Endodermal cell (in vitro differentiated cells): Measurements from ENCODE around the gene ARHGAP26. TPM values are rescaled to one million over a fixed set of nuclear protein-coding genes. Genes with fewer than 3 reads are reported as not detected.

Experiments used
- DNase-seq: peaks from one replicate; pipeline ENCODE4 v3.0.0-alpha.2; 2017
- H3K27ac ChIP-seq: 2 replicates; pipeline ENCODE4 v1.5.1; 2013; ENCODE audit warnings: mild to moderate bottlenecking, low read depth, low read length, moderate library complexity
- H3K27me3 ChIP-seq: 2 replicates; pipeline ENCODE4 v1.6.1; 2013; ENCODE audit warnings: mild to moderate bottlenecking, low read length, moderate library complexity; ENCODE audit not compliant: insufficient read depth, control insufficient read depth, poor library complexity, severe bottlenecking
- H3K36me3 ChIP-seq: 2 replicates; pipeline ENCODE4 v1.7.0; 2013; ENCODE audit warnings: mild to moderate bottlenecking, low read length, moderate library complexity; ENCODE audit not compliant: control insufficient read depth, insufficient read depth
- H3K4me1 ChIP-seq: one replicate; pipeline ENCODE4 v1.7.0; 2013; ENCODE audit warnings: low read length; ENCODE audit not compliant: control insufficient read depth, insufficient read depth
- H3K4me3 ChIP-seq: 2 replicates; pipeline ENCODE4 v1.5.1; 2013; ENCODE audit warnings: mild to moderate bottlenecking, low read length, moderate library complexity
- H3K9ac ChIP-seq: 2 replicates; pipeline ENCODE4 v1.6.1; 2013; ENCODE audit warnings: mild to moderate bottlenecking, low read length, moderate library complexity; ENCODE audit not compliant: poor library complexity, severe bottlenecking; ENCODE audit errors: extremely low read depth
- H3K9me3 ChIP-seq: 2 replicates; pipeline ENCODE4 v1.6.1; 2013; ENCODE audit warnings: mild to moderate bottlenecking, low read length, moderate library complexity; ENCODE audit not compliant: control insufficient read depth
- H3K27ac Mint-ChIP-seq: 2 replicates; pipeline ENCODE4 v1.8.0; 2020; ENCODE audit warnings: mixed read lengths
- H3K27me3 Mint-ChIP-seq: 2 replicates; pipeline ENCODE4 v1.8.0; 2021; ENCODE audit warnings: mild to moderate bottlenecking, mixed read lengths; ENCODE audit not compliant: insufficient read depth
- H3K36me3 Mint-ChIP-seq: 2 replicates; pipeline ENCODE4 v1.8.0; 2020; ENCODE audit warnings: low read depth, mixed read lengths
- H3K4me1 Mint-ChIP-seq: 2 replicates; pipeline ENCODE4 v1.8.0; 2020; ENCODE audit warnings: mixed read lengths
- H3K4me3 Mint-ChIP-seq: 2 replicates; pipeline ENCODE4 v1.8.0; 2020; ENCODE audit warnings: mild to moderate bottlenecking, moderate library complexity, mixed read lengths
- H3K9me3 Mint-ChIP-seq: 2 replicates; pipeline ENCODE4 v1.8.0; 2020; ENCODE audit warnings: mild to moderate bottlenecking, mixed read lengths
- CTCF ChIP-seq: fragments of 200-600 bp; sonication (generic); conservative IDR thresholded peaks from 2 replicates; pipeline ENCODE4 v1.5.0; 2021; ENCODE audit warnings: antibody characterized with exemption, mild to moderate bottlenecking
- WGBS, 2 experiments: methylation state at CpG; one replicate each; pipeline versions ENCODE4 v1.1.5 to v1.1.7; 2013; ENCODE audit warnings: missing lambda C conversion rate in 2 of 2, mixed read lengths in 1 of 2; ENCODE audit not compliant: insufficient coverage in 1 of 2, insufficient read length in 1 of 2; 5-methylcytosine and 5-hydroxymethylcytosine counted together
- total RNA-seq, 2 donors: library from RNA; stranded (reverse); fragmentation: NEBNext Ultra II Directional in 1 of 2; extraction: Animal tissue kit (Norgen Biotek cat#: 25700) in 1 of 2; gene quantifications; 2 replicates in 1 of 2; 3 replicates in 1 of 2; pipeline ENCODE4 v1.2.1, GENCODE V29; 2021

The ARHGAP26 gene
- total RNA-seq, 2 donors from 2014 or later, result 49.2 to 60.5 TPM

- Mint-ChIP-seq H3K36me3 (no peaks in the 10 kb centered on the region), H3K9me3 (peaks cover 12% of the 10 kb centered on the region), H3K4me1 (peaks cover 18% of the 10 kb centered on the region), H3K27me3 (no peaks in the 10 kb centered on the region), H3K27ac (no peak overlapping the region), H3K4me3 (no peak overlapping the region)
- Histone ChIP-seq H3K27me3 (no peaks in the 10 kb centered on the region), H3K4me3 (no peak overlapping the region), H3K36me3 (no peaks in the 10 kb centered on the region), H3K9me3 (peaks cover 12% of the 10 kb centered on the region), H3K9ac (no peak overlapping the region), H3K27ac (no peak overlapping the region), H3K4me1 (peaks cover 9% of the 10 kb centered on the region)
- WGBS, 2 experiments, result 87 to 90% methylated on average over 1 of the region's 1 CpG
- no peak for TF ChIP-seq CTCF
- DNase-seq, result no peak
These were observed 477.1 kb downstream of the ARHGAP26 start for GRCh38 chr5:143247134-143247815.

- TF ChIP-seq CTCF, result no peak
These were observed 478.2 kb downstream of the ARHGAP26 start for GRCh38 chr5:143248391-143248790.

GRCh38 chr5:143248822-143249579 lies 478.8 kb downstream of the ARHGAP26 start:
- H3K9me3 ChIP-seq, result peaks cover 12% of the 10 kb centered on the region
- no peak for TF ChIP-seq CTCF
- H3K4me1 ChIP-seq, result peaks cover 5% of the 10 kb centered on the region
- H3K4me3 ChIP-seq, result no peak overlapping the region
- no peaks in the 10 kb centered on the region for H3K27me3 Mint-ChIP-seq
- peaks cover 12% of the 10 kb centered on the region for H3K9me3 Mint-ChIP-seq
- H3K36me3 ChIP-seq, result no peaks in the 10 kb centered on the region
- no peak overlapping the region for H3K9ac ChIP-seq
- H3K36me3 Mint-ChIP-seq, result no peaks in the 10 kb centered on the region
- no peak overlapping the region for H3K27ac ChIP-seq
- no peaks in the 10 kb centered on the region for H3K27me3 ChIP-seq
- no peak overlapping the region for H3K27ac Mint-ChIP-seq
- DNase-seq, result no peak
- WGBS, 2 experiments, result 90% methylated on average over 3 of the region's 3 CpGs; no CpG with 5 or more reads in 1 of the 2 experiments
- peaks cover 12% of the 10 kb centered on the region for H3K4me1 Mint-ChIP-seq
- no peak overlapping the region for H3K4me3 Mint-ChIP-seq

More at GRCh38 chr5:143248391-143248790, 478.2 kb downstream of the ARHGAP26 start:
- Histone ChIP-seq H3K4me3 (no peak overlapping the region), H3K27ac (no peak overlapping the region), H3K4me1 (peaks cover 5% of the 10 kb centered on the region), H3K9ac (no peak overlapping the region), H3K27me3 (no peaks in the 10 kb centered on the region), H3K36me3 (no peaks in the 10 kb centered on the region), H3K9me3 (peaks cover 12% of the 10 kb centered on the region)
- no peak overlapping the region for H3K4me3 Mint-ChIP-seq
- no peaks in the 10 kb centered on the region for H3K27me3 Mint-ChIP-seq
- no peak overlapping the region for H3K27ac Mint-ChIP-seq
- DNase-seq, result no peak
- H3K9me3 Mint-ChIP-seq, result peaks cover 12% of the 10 kb centered on the region
- no peaks in the 10 kb centered on the region for H3K36me3 Mint-ChIP-seq
- WGBS, 2 experiments, result 97% methylated on average over 3 of the region's 3 CpGs; no CpG with 5 or more reads in 1 of the 2 experiments
- peaks cover 13% of the 10 kb centered on the region for H3K4me1 Mint-ChIP-seq
